Measurements from ENCODE around the gene PANK4.

DNA sequence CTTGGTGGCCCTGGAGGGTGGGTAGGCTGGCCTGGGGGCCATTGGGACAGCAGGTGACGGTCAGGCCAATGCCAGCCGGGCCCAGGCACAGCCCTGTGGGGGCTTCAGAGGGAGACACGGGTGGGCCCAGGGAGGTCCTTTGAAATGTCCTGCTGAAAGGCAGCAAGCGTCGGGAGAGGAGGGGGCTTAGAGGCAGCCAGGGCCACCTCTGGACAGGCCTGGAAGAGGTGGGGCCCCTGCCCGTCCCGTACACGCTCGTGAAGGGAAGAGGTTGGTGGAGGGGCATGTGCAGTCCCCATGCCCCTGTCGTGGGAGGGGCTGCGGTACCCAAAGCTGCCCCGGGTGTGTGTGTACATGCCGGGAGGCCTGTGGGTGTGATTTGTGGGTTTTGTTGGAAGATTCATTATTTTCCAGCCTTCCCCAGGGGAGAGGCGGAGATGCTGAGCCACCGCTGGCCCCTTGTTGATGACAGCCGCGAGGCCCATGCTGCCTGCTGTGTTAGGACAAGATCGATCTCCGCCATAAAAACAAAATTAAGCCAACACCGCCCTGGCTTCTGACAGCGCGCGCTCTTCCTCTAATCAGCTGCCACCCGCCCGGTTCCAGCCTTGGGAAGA, 53.7 kb downstream of the PANK4 start:
- TF ChIP-seq POLR2AphosphoS5 (IDR thresholded peaks at IDR 0.05; ENCODE audit: borderline replicate concordance, low read depth, low read length) (no peak), EZH2 (IDR thresholded peaks at IDR 0.05) (no peak)
